K562 (cell line): ENCODE data around the gene C4orf36. TPM values are rescaled to one million over a fixed set of nuclear protein-coding genes. Genes with fewer than 3 reads are reported as not detected.

Experiments
- ATAC-seq: fragments of 200-7000 bp; cut with Tn5 transposase; 3 replicates; pipeline ENCODE4 v1.9.1; 2020; ENCODE audit warnings: moderate library complexity
- BruUV-seq: library from RNA; stranded (reverse); fragments of 400-500 nt; replicated peaks from 2 replicates; lab custom pipeline; 2021; lab: Mats Ljungman, UMichigan
- CTCF ChIA-PET: fragments of 300-600 bp; formaldehyde crosslinking; extraction: SDS; loops from one replicate; lab custom pipeline; 2021; ENCODE audit warnings: low intra/inter-chr PET ratio; lab: Yijun Ruan, JAX
- POLR2A ChIA-PET: fragments of 300-600, 350-650 bp; sonication (Branson Sonifier 250); formaldehyde crosslinking; extraction: SDS; loops from one replicate; lab custom pipeline; 2021; ENCODE audit warnings: antibody characterized with exemption, inconsistent platforms; lab: Yijun Ruan, JAX
- DNase-seq, 4 experiments: peaks; one replicate each; pipeline versions ENCODE4 v3.0.0 to v3.0.0-alpha.2; 2011 to 2018; ENCODE audit warnings: low spot score in 3 of 4, mixed read lengths in 3 of 4; ENCODE audit errors: extremely low read depth in 1 of 4
- FAIRE-seq: peaks from 2 replicates; lab custom pipeline; 2011; peaks lifted over from hg19 to GRCh38; lab: Jason Lieb, UNC
- H2AFZ ChIP-seq: 2 replicates; pipeline ENCODE4 v1.6.0; 2011; ENCODE audit warnings: low read depth, low read length, control low read depth, inconsistent platforms
- H3K27ac ChIP-seq: fragments of 200-600 bp; 3 replicates; pipeline ENCODE4 v1.8.0; 2011; ENCODE audit warnings: low read depth, mild to moderate bottlenecking, control low read depth, inconsistent platforms, low read length, moderate library complexity, mixed read lengths; ENCODE audit errors: extremely low read depth
- H3K27me3 ChIP-seq, 2 experiments: fragments of 300-600 bp in 1 of 2; 2 replicates in 1 of 2; 3 replicates in 1 of 2; pipeline versions ENCODE4 v1.6.0 to v1.8.0; 2011; ENCODE audit warnings: inconsistent platforms in 2 of 2, low read length in 2 of 2, mild to moderate bottlenecking in 1 of 2, mixed read lengths in 1 of 2, moderate library complexity in 1 of 2; ENCODE audit not compliant: control insufficient read depth in 2 of 2, insufficient read depth in 2 of 2
- H3K36me3 ChIP-seq: fragments of 300-600 bp; 3 replicates; pipeline ENCODE4 v1.8.0; 2011; ENCODE audit warnings: mild to moderate bottlenecking, low read length, inconsistent platforms; ENCODE audit not compliant: control insufficient read depth, insufficient read depth
- H3K4me1 ChIP-seq, 2 experiments: fragments of 200-600 bp in 1 of 2; replicated peaks in 1 of 2; 2 replicates in 1 of 2; 3 replicates in 1 of 2; pipeline versions ENCODE4 v1.5.1 to v1.8.0; 2011; ENCODE audit warnings: inconsistent platforms in 2 of 2, low read length in 2 of 2, mild to moderate bottlenecking in 1 of 2, mixed read lengths in 1 of 2, moderate library complexity in 1 of 2; ENCODE audit not compliant: control insufficient read depth in 2 of 2, insufficient read depth in 2 of 2
- H3K4me2 ChIP-seq: 2 replicates; pipeline ENCODE4 v1.6.1; 2011; ENCODE audit warnings: low read length, control low read depth, inconsistent platforms, mixed read lengths; ENCODE audit not compliant: insufficient read depth
- H3K4me3 ChIP-seq: fragments of 200-600 bp; sonication (generic), shearing (Covaris generic); 2 replicates; pipeline ENCODE4 v1.5.1; 2016; ENCODE audit warnings: control low read depth, inconsistent platforms
- H3K79me2 ChIP-seq: fragments of 200-600 bp; 3 replicates; pipeline ENCODE4 v1.8.0; 2011; ENCODE audit warnings: low read length, inconsistent platforms; ENCODE audit not compliant: control insufficient read depth, insufficient read depth
- H3K9ac ChIP-seq, 2 experiments: 2 replicates each; pipeline versions ENCODE4 v1.6.0 to v1.6.1; 2011; ENCODE audit warnings: low read depth in 2 of 2, low read length in 2 of 2, control low read depth in 1 of 2, inconsistent platforms in 1 of 2, mild to moderate bottlenecking in 1 of 2, mixed read lengths in 1 of 2; ENCODE audit not compliant: insufficient read depth in 1 of 2
- H3K9me1 ChIP-seq: one replicate; pipeline ENCODE4 v1.6.0; 2011; ENCODE audit warnings: inconsistent platforms, mild to moderate bottlenecking, low read length, moderate library complexity; ENCODE audit not compliant: control insufficient read depth, insufficient read depth
- H3K9me3 ChIP-seq: replicated peaks from 2 replicates; pipeline ENCODE4 v1.5.1; 2011; ENCODE audit warnings: low read depth, low read length, inconsistent platforms; ENCODE audit not compliant: control insufficient read depth, insufficient read depth
- H4K20me1 ChIP-seq: replicated peaks from 2 replicates; pipeline ENCODE4 v1.6.1; 2011; ENCODE audit warnings: low read length, inconsistent platforms, mixed read lengths; ENCODE audit not compliant: control insufficient read depth, insufficient read depth
- JUN ChIP-seq, 2 experiments: sonication (generic) in 1 of 2; formaldehyde crosslinking in 1 of 2; IDR thresholded peaks; 2 replicates each; pipeline versions ENCODE4 v1.6.1 to v1.8.0; 2012 to 2022; ENCODE audit warnings: borderline replicate concordance in 2 of 2, mild to moderate bottlenecking in 2 of 2, improper control_type of control experiment in 1 of 2, low read depth in 1 of 2, low read length in 1 of 2, missing genetic modification reagents in 1 of 2
- JUND ChIP-seq, 2 experiments: IDR thresholded peaks; 2 replicates in 1 of 2; 3 replicates in 1 of 2; pipeline ENCODE4 v1.6.1; 2011; ENCODE audit warnings: borderline replicate concordance in 2 of 2, low read depth in 2 of 2, low read length in 2 of 2, improper control_type of control experiment in 1 of 2, missing biosample characterization in 1 of 2, missing genetic modification characterization in 1 of 2, missing genetic modification reagents in 1 of 2
- POLR2H ChIP-seq: IDR thresholded peaks from 2 replicates; pipeline ENCODE4 v1.6.1; 2016; ENCODE audit warnings: missing genetic modification characterization, low read depth, mild to moderate bottlenecking, control low read depth, missing compliant biosample characterization, moderate library complexity
- PURB ChIP-seq: sonication (generic); formaldehyde crosslinking; IDR thresholded peaks from 2 replicates; pipeline ENCODE4 v1.9.0; 2021; ENCODE audit warnings: low read depth, mild to moderate bottlenecking, missing genetic modification reagents
- PYGO2 ChIP-seq: fragments of 450-650 bp; IDR thresholded peaks from 2 replicates; pipeline ENCODE4 v1.6.1; 2016; ENCODE audit warnings: mild to moderate bottlenecking, missing genetic modification characterization, moderate library complexity, missing compliant biosample characterization
- RUNX1 ChIP-seq: sonication (generic); IDR thresholded peaks from 2 replicates; pipeline ENCODE4 v1.6.1; 2016; ENCODE audit warnings: antibody characterized with exemption, low read depth
- SNIP1 ChIP-seq: fragments of 450-650 bp; IDR thresholded peaks from 2 replicates; pipeline ENCODE4 v1.7.1; 2017; ENCODE audit warnings: low read depth, mild to moderate bottlenecking
- THAP12 ChIP-seq: fragments of 250-450 bp; sonication (Bioruptor Pico); IDR thresholded peaks from 2 replicates; pipeline ENCODE4 v1.9.0; 2021; ENCODE audit warnings: mild to moderate bottlenecking, inconsistent platforms
- YY1 ChIP-seq, 3 experiments: IDR thresholded peaks; 2 replicates each; pipeline ENCODE4 v1.6.1; 2011; ENCODE audit warnings: low read length in 2 of 3, mild to moderate bottlenecking in 2 of 3, moderate library complexity in 2 of 3, borderline replicate concordance in 1 of 3, control low read depth in 1 of 3, low read depth in 1 of 3; ENCODE audit not compliant: insufficient read depth in 3 of 3, insufficient replicate concordance in 2 of 3, control insufficient read depth in 1 of 3, insufficient read length in 1 of 3; ENCODE audit errors: extremely low read depth in 1 of 3
- ZFX ChIP-seq: sonication (generic); formaldehyde crosslinking; IDR thresholded peaks from 2 replicates; pipeline ENCODE4 v1.8.0; 2022; ENCODE audit warnings: mild to moderate bottlenecking, missing genetic modification reagents, moderate library complexity
- WGBS: fragments of 100-300 bp; shearing (Covaris generic); methylation state at CpG from one replicate; pipeline ENCODE4 v1.1.6; 2016; ENCODE audit warnings: low coverage, mixed read lengths; ENCODE audit not compliant: insufficient coverage; ENCODE audit errors: missing lambda C conversion rate; 5-methylcytosine and 5-hydroxymethylcytosine counted together
- in situ Hi-C: fragments of 300-500 bp; cut with MboI; formaldehyde crosslinking; loops from 4 replicates; pipeline ENCODE4 v1.15.0; 2018; ENCODE audit warnings: inconsistent platforms, mixed read lengths
- intact Hi-C: fragments of 100-400 bp; cut with micrococcal nuclease; formaldehyde crosslinking; loops from 2 replicates; pipeline ENCODE4 v1.14.2; 2022
- polyA plus RNA-seq, 8 experiments: library from polyadenylated mRNA; depleted of rRNA in 4 of 8; stranded (reverse) in 5 of 8; unstranded in 3 of 8; fragments of >200 nt; fragmentation: Nextera tagmentation in 2 of 8; fragmentation: Illumina TruSeq in 1 of 8; extraction: Ambion mirVana in 2 of 8; extraction: Trizol in 1 of 8; gene quantifications; 2 replicates each; pipeline versions ENCODE4 v1.2.1 to v1.2.3, GENCODE V29; 2011 to 2014; ENCODE audit warnings: inconsistent platforms in 1 of 8, missing spikeins in 1 of 8
- total RNA-seq, 7 experiments: library from RNA; depleted of rRNA in 6 of 7; stranded (reverse); fragments of >200 nt in 6 of 7; fragmentation: Illumina TruSeq in 2 of 7; extraction: Trizol in 2 of 7; gene quantifications; 2 replicates each; pipeline versions ENCODE4 v1.2.1 to v1.2.3, GENCODE V29; 2011 to 2021; ENCODE audit warnings: low replicate concordance in 1 of 7
- TF ChIP-seq, protein P1 (sequence below), 2 experiments: fragments of 200-800 bp in 1 of 2; sonication (Bioruptor generic) in 1 of 2; sonication (generic) in 1 of 2; formaldehyde crosslinking in 1 of 2; IDR thresholded peaks in 1 of 2; conservative IDR thresholded peaks in 1 of 2; 2 replicates each; pipeline versions ENCODE4 v1.5.0 to v1.6.1; 2016 to 2020; ENCODE audit warnings: missing compliant biosample characterization in 1 of 2, missing genetic modification characterization in 1 of 2, missing genetic modification reagents in 1 of 2
- TF ChIP-seq, protein P2 (sequence below): fragments of 450-650 bp; formaldehyde crosslinking; IDR thresholded peaks from 2 replicates; pipeline ENCODE4 v1.4.0; 2022; ENCODE audit warnings: mild to moderate bottlenecking, moderate library complexity

The C4orf36 gene
- total and polyA plus RNA-seq, 9 of the 15 experiments (the other 6 are each of a cell fraction or from before 2014, with no cell fraction given) = 0.14 to 0.45 (median 0.20) TPM; not detected in 5

- in situ Hi-C loops (loop anchor here (5.0 kb wide), 1 partner anchor 72 kb away; no protein-coding TSS in a partner anchor), intact Hi-C loops (loop anchor here (1.0 to 5.0 kb wide), 3 partner anchors 13 to 117 kb away; no protein-coding TSS in a partner anchor)
- Histone ChIP-seq H3K4me1 (peaks cover 5 to 17% of the 10 kb centered on the region in 2 experiments), H3K36me3 (no peaks in the 10 kb centered on the region), H3K9me1 (no peaks in the 10 kb centered on the region), H3K4me2 (peak within 1 kb of the TSS; percentile 92), H3K9me3 (no peaks in the 10 kb centered on the region), H3K27ac (peak within 1 kb of the TSS; percentile 87), H3K9ac (peak within 1 kb of the TSS; percentile 87 to 92), H3K4me3 (peak within 1 kb of the TSS; percentile 76), H4K20me1 (no peaks in the 10 kb centered on the region; the same call in 1 of the 2 replicates), H2AFZ (peak within 1 kb of the TSS; percentile 90), H3K79me2 (peaks cover 62% of the 10 kb centered on the region), H3K27me3 (no peaks in the 10 kb centered on the region)
- BruUV-seq = no TSS peak
- ChIA-PET POLR2A (interaction anchor here (0.5 to 4.8 kb wide), 13 partner anchors 11 to 796 kb away, joined by 3 to 36 read pairs (median 4); no protein-coding TSS in a partner anchor), CTCF (interaction anchor here (0.9 kb wide), 1 partner anchor 158 kb away, joined by 4 read pairs; no protein-coding TSS in a partner anchor)
- peak; percentile 96 to 97 (median 97) for DNase-seq
- FAIRE-seq = no peak
- peak; percentile 86 for ATAC-seq
- under 1% methylated on average over 65 of the region's 97 CpGs for WGBS
- no peak for TF ChIP-seq RUNX1
- TF ChIP-seq ZFX = peak; percentile 57
- peak; percentile 54; the same call in 1 of the 2 replicates for TF ChIP-seq JUND (IDR thresholded peaks at IDR 0.05; ENCODE audit: borderline replicate concordance, low read depth, low read length)
- peak; percentile 9; the same call in 1 of the 3 replicates for TF ChIP-seq JUND (tag; IDR thresholded peaks at IDR 0.05; ENCODE audit: borderline replicate concordance, low read depth, low read length)
- TF ChIP-seq SNIP1 = no peak
- peak in 2 of 3 experiments; percentile 6 to 59 for TF ChIP-seq YY1 (IDR thresholded peaks at IDR 0.05; ENCODE audit: borderline replicate concordance in 1 of 3, control insufficient read depth in 1 of 3, extremely low read depth in 1 of 3, insufficient read depth in 3 of 3, insufficient read length in 1 of 3, insufficient replicate concordance in 2 of 3, low read depth in 1 of 3, low read length in 2 of 3)
- peak; percentile 67; the same call in 1 of the 2 replicates for TF ChIP-seq POLR2H (tag)
- TF ChIP-seq, protein P1, sequence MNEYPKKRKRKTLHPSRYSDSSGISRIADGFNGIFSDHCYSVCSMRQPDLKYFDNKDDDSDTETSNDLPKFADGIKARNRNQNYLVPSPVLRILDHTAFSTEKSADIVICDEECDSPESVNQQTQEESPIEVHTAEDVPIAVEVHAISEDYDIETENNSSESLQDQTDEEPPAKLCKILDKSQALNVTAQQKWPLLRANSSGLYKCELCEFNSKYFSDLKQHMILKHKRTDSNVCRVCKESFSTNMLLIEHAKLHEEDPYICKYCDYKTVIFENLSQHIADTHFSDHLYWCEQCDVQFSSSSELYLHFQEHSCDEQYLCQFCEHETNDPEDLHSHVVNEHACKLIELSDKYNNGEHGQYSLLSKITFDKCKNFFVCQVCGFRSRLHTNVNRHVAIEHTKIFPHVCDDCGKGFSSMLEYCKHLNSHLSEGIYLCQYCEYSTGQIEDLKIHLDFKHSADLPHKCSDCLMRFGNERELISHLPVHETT (CRISPR knock-in tag; conservative IDR thresholded peaks at IDR 0.05 in 1 of 2, IDR thresholded peaks at IDR 0.05 in 1 of 2) = peak in 1 of 2 experiments; percentile 99; a peak in 2 of 4 replicates
- TF ChIP-seq THAP12 (CRISPR knock-in tag) = peak; percentile 73; the same call in 1 of the 2 replicates
- TF ChIP-seq, protein P2, sequence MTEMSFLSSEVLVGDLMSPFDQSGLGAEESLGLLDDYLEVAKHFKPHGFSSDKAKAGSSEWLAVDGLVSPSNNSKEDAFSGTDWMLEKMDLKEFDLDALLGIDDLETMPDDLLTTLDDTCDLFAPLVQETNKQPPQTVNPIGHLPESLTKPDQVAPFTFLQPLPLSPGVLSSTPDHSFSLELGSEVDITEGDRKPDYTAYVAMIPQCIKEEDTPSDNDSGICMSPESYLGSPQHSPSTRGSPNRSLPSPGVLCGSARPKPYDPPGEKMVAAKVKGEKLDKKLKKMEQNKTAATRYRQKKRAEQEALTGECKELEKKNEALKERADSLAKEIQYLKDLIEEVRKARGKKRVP = no peak
- TF ChIP-seq PURB = no peak
- no peak for TF ChIP-seq JUN (IDR thresholded peaks at IDR 0.05; ENCODE audit: borderline replicate concordance, low read depth, low read length)
- peak; percentile 10; the same call in 1 of the 2 replicates for TF ChIP-seq JUN (CRISPR knock-in tag; IDR thresholded peaks at IDR 0.05; ENCODE audit: borderline replicate concordance)
- no peak for TF ChIP-seq PYGO2 (tag)
These were observed 42.7 kb upstream of the C4orf36 start, which contains the start of gene AFF1 for GRCh38 chr4:86934771-86935565. Gene AFF1 (plus strand): TSS chr4:86935011. CDS start chr4:86948534, 13,523 bp downstream.
